H9 (cell line): ENCODE measurements around the gene PTPRR. TPM values are rescaled to one million over a fixed set of nuclear protein-coding genes. Genes with fewer than 3 reads are reported as not detected.

Experiments
- DNase-seq: peaks from one replicate; pipeline ENCODE4 v3.0.0-alpha.2; 2017
- H2AFZ ChIP-seq: one replicate; pipeline ENCODE4 v1.6.1; 2013; ENCODE audit warnings: mild to moderate bottlenecking, low read length, control low read depth, moderate library complexity
- H2AK5ac ChIP-seq: 2 replicates; pipeline ENCODE4 v1.6.1; 2013; ENCODE audit warnings: low read length, control low read depth, mixed read lengths; ENCODE audit not compliant: insufficient read length
- H2BK120ac ChIP-seq: one replicate; pipeline ENCODE4 v1.6.1; 2013; ENCODE audit warnings: low read depth, mild to moderate bottlenecking, low read length, control low read depth, inconsistent platforms; ENCODE audit not compliant: poor library complexity, severe bottlenecking
- H2BK12ac ChIP-seq: 2 replicates; pipeline ENCODE4 v1.6.1; 2013; ENCODE audit warnings: low read length, control low read depth, mixed read lengths, low read depth; ENCODE audit not compliant: insufficient read length
- H2BK15ac ChIP-seq: 2 replicates; pipeline ENCODE4 v1.6.1; 2013; ENCODE audit warnings: low read depth, low read length, control low read depth
- H2BK20ac ChIP-seq: one replicate; pipeline ENCODE4 v1.6.1; 2013; ENCODE audit warnings: low read depth, mild to moderate bottlenecking, low read length, control low read depth, inconsistent platforms; ENCODE audit not compliant: poor library complexity, severe bottlenecking
- H2BK5ac ChIP-seq: 2 replicates; pipeline ENCODE4 v1.6.1; 2013; ENCODE audit warnings: low read length, control low read depth, mixed read lengths; ENCODE audit not compliant: insufficient read length
- H3K14ac ChIP-seq: 2 replicates; pipeline ENCODE4 v1.6.1; 2013; ENCODE audit warnings: low read length, control low read depth; ENCODE audit not compliant: insufficient read depth
- H3K18ac ChIP-seq: 2 replicates; pipeline ENCODE4 v1.6.1; 2013; ENCODE audit warnings: low read depth, mild to moderate bottlenecking, mixed read lengths, low read length, control low read depth; ENCODE audit not compliant: insufficient read length
- H3K23ac ChIP-seq: 2 replicates; pipeline ENCODE4 v1.6.1; 2013; ENCODE audit warnings: low read length, control low read depth, mixed read lengths, low read depth; ENCODE audit not compliant: insufficient read length
- H3K23me2 ChIP-seq: 2 replicates; pipeline ENCODE4 v1.6.1; 2013; ENCODE audit warnings: low read depth, mild to moderate bottlenecking, mixed read lengths, low read length, control low read depth; ENCODE audit not compliant: insufficient read length, poor library complexity, severe bottlenecking
- H3K27ac ChIP-seq: 2 replicates; pipeline ENCODE4 v1.5.1; 2013; ENCODE audit warnings: low read length, control low read depth, mixed read lengths, low read depth; ENCODE audit not compliant: insufficient read length
- H3K27me3 ChIP-seq: 2 replicates; pipeline ENCODE4 v1.6.1; 2013; ENCODE audit warnings: low read length, control low read depth, inconsistent platforms; ENCODE audit not compliant: insufficient read depth
- H3K4ac ChIP-seq: 2 replicates; pipeline ENCODE4 v1.6.1; 2013; ENCODE audit warnings: low read depth, mild to moderate bottlenecking, control low read depth, inconsistent platforms, low read length, moderate library complexity
- H3K4me1 ChIP-seq: 2 replicates; pipeline ENCODE4 v1.6.1; 2013; ENCODE audit warnings: low read length, control low read depth, inconsistent platforms; ENCODE audit not compliant: insufficient read depth
- H3K4me2 ChIP-seq: 2 replicates; pipeline ENCODE4 v1.6.1; 2013; ENCODE audit warnings: low read length, control low read depth, mixed read lengths; ENCODE audit not compliant: insufficient read length, insufficient read depth
- H3K56ac ChIP-seq: 2 replicates; pipeline ENCODE4 v1.6.1; 2013; ENCODE audit warnings: low read depth, mild to moderate bottlenecking, mixed read lengths, low read length, control low read depth; ENCODE audit not compliant: insufficient read length
- H3K79me1 ChIP-seq: 2 replicates; pipeline ENCODE4 v1.6.1; 2013; ENCODE audit warnings: low read depth, mild to moderate bottlenecking, moderate library complexity, low read length, control low read depth, inconsistent platforms; ENCODE audit not compliant: insufficient read depth, poor library complexity, severe bottlenecking
- H3K79me2 ChIP-seq: 2 replicates; pipeline ENCODE4 v1.6.1; 2013; ENCODE audit warnings: low read length, control low read depth, inconsistent platforms; ENCODE audit not compliant: insufficient read depth
- H3K9ac ChIP-seq: 2 replicates; pipeline ENCODE4 v1.6.1; 2013; ENCODE audit warnings: low read length, control low read depth, mixed read lengths; ENCODE audit not compliant: insufficient read length; ENCODE audit errors: extremely low read depth
- H3K9me3 ChIP-seq: one replicate; pipeline ENCODE4 v1.6.1; 2013; ENCODE audit warnings: low read depth, low read length, inconsistent platforms; ENCODE audit not compliant: control insufficient read depth
- H3T11ph ChIP-seq: one replicate; pipeline ENCODE4 v1.6.1; 2013; ENCODE audit warnings: mild to moderate bottlenecking, low read length, control low read depth, inconsistent platforms
- H4K20me1 ChIP-seq: one replicate; pipeline ENCODE4 v1.6.1; 2013; ENCODE audit not compliant: control insufficient read depth, insufficient read length, insufficient read depth
- H4K5ac ChIP-seq: 2 replicates; pipeline ENCODE4 v1.6.1; 2013; ENCODE audit warnings: low read depth, mild to moderate bottlenecking, mixed read lengths, low read length, control low read depth; ENCODE audit not compliant: insufficient read length
- H4K8ac ChIP-seq: replicated peaks from 2 replicates; pipeline ENCODE4 v1.6.1; 2013; ENCODE audit warnings: low read length, control low read depth, mixed read lengths, low read depth; ENCODE audit not compliant: insufficient read length
- H4K91ac ChIP-seq: 2 replicates; pipeline ENCODE4 v1.6.1; 2013; ENCODE audit warnings: low read depth, mild to moderate bottlenecking, moderate library complexity, mixed read lengths, low read length, control low read depth; ENCODE audit not compliant: insufficient read length
- H3K27ac Mint-ChIP-seq, 3 experiments: 2 replicates in 2 of 3; 3 replicates in 1 of 3; pipeline ENCODE4 v1.8.0; 2020 to 2021; ENCODE audit warnings: mixed read lengths in 3 of 3, mild to moderate bottlenecking in 1 of 3, moderate library complexity in 1 of 3
- H3K27me3 Mint-ChIP-seq: 2 replicates; pipeline ENCODE4 v1.8.0; 2021; ENCODE audit warnings: low read depth, mild to moderate bottlenecking, moderate library complexity, mixed read lengths
- H3K36me3 Mint-ChIP-seq, 3 experiments: 2 replicates in 2 of 3; 3 replicates in 1 of 3; pipeline ENCODE4 v1.8.0; 2020 to 2021; ENCODE audit warnings: low read depth in 3 of 3, mixed read lengths in 3 of 3; ENCODE audit not compliant: insufficient read depth in 1 of 3
- H3K4me1 Mint-ChIP-seq, 2 experiments: 2 replicates each; pipeline ENCODE4 v1.8.0; 2020; ENCODE audit warnings: mixed read lengths in 2 of 2
- H3K4me3 Mint-ChIP-seq, 2 experiments: 2 replicates in 1 of 2; 3 replicates in 1 of 2; pipeline ENCODE4 v1.8.0; 2020 to 2021; ENCODE audit warnings: mild to moderate bottlenecking in 2 of 2, mixed read lengths in 2 of 2, moderate library complexity in 1 of 2
- H3K9me3 Mint-ChIP-seq, 2 experiments: 2 replicates in 1 of 2; 3 replicates in 1 of 2; pipeline ENCODE4 v1.8.0; 2020; ENCODE audit warnings: mild to moderate bottlenecking in 2 of 2, mixed read lengths in 2 of 2, moderate library complexity in 1 of 2
- CTCF ChIP-seq: fragments of 200-600 bp; sonication (generic); conservative IDR thresholded peaks from 3 replicates; pipeline ENCODE4 v1.8.0; 2021; ENCODE audit warnings: antibody characterized with exemption, mild to moderate bottlenecking
- WGBS: extraction: QIAGEN DNeasy Blood & Tissue Kit; methylation state at CpG from one replicate; pipeline ENCODE4 v1.1.7; 2013; ENCODE audit warnings: missing lambda C conversion rate, low lambda C conversion rate, mixed read lengths; ENCODE audit not compliant: insufficient read length; ENCODE audit errors: extremely low coverage; 5-methylcytosine and 5-hydroxymethylcytosine counted together
- total RNA-seq: library from RNA; stranded (reverse); gene quantifications from 2 replicates; pipeline ENCODE4 v1.2.1, GENCODE V29; 2021

PTPRR gene
- total RNA-seq, 1 experiment from 2014 or later, result 0.22 TPM

DNA sequence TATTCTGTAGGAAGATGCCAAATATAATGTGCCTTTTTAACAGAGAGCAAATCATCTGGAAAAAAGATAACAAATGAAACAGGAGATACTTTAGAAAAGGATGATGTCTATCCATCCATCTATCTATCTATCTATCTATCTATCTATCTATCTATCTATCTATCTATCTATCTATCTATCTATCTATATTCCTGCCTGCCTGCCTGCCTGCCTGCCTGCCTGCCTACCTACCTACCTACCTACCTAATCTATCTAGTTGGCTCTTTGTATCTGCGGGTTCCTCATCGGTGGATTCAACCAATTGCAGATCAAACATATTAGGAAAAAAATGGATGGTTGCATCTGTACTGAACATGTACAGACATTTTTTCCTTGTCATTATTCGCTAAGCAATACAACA, 294.4 kb downstream of the PTPRR start:
- peaks cover 4 to 5% of the 10 kb centered on the region in 2 experiments; a peak in 2 of 4 replicates for H3K4me1 Mint-ChIP-seq
- WGBS, result no CpG with 5 or more reads among the region's 3 CpGs
- H4K91ac ChIP-seq, result no peak overlapping the region

More for the DNA sequence above, 294.4 kb downstream of the PTPRR start:
- Histone ChIP-seq H2AK5ac (no peak overlapping the region), H2BK5ac (no peak overlapping the region), H3K23me2 (no peaks in the 10 kb centered on the region), H2BK20ac (no peak overlapping the region), H3K9ac (no peak overlapping the region), H3K79me2 (no peaks in the 10 kb centered on the region), H4K20me1 (no peaks in the 10 kb centered on the region), H4K5ac (no peak overlapping the region), H3K4me2 (no peak overlapping the region), H3K14ac (no peak overlapping the region), H4K8ac (no peak overlapping the region), H3K9me3 (no peaks in the 10 kb centered on the region), H2BK120ac (no peak overlapping the region), H3T11ph (no peak overlapping the region), H2BK12ac (no peak overlapping the region), H3K27me3 (no peaks in the 10 kb centered on the region), H3K4me1 (no peaks in the 10 kb centered on the region), H3K4ac (no peak overlapping the region), H3K56ac (no peak overlapping the region), H3K18ac (no peak overlapping the region), H3K79me1 (no peaks in the 10 kb centered on the region), H3K27ac (no peak overlapping the region), H2BK15ac (no peak overlapping the region), H3K23ac (no peak overlapping the region), H2AFZ (no peak overlapping the region)
- Mint-ChIP-seq H3K27ac (no peak overlapping the region), H3K27me3 (no peaks in the 10 kb centered on the region), H3K4me3 (no peak overlapping the region), H3K9me3 (no peaks in the 10 kb centered on the region), H3K36me3 (no peaks in the 10 kb centered on the region)
- DNase-seq, result no peak
- no peak for TF ChIP-seq CTCF
